ENCODE data around the gene TBC1D22A.

- TF ChIP-seq CTCF (IDR thresholded peaks at IDR 0.05; ENCODE audit: low read depth, low read length) (no peak), EZH2phosphoT487 (IDR thresholded peaks at IDR 0.05; ENCODE audit: low read depth) (no peak)
Observed at GRCh38 chr22:46830841-46831240, 68.4 kb downstream of the TBC1D22A start.

All from OCI-LY3 (cell line).